SK-N-SH treated with all-trans-retinoic acid at 6 μM for 48 hours (cell line): ENCODE data around the gene CRISPLD2.
"Not testable (repeated sequence)": the region's sequence is repeated elsewhere in the genome, so short reads cannot be mapped to it uniquely, and the experiment has no call there.

ENCODE experiments used
- ATAC-seq: fragments of 200-7000 bp; cut with Tn5 transposase; 3 replicates; pipeline ENCODE4 v1.9.1; 2020; ENCODE audit warnings: mild to moderate bottlenecking, moderate library complexity
- BACH2 ChIP-seq: fragments of 250-450 bp; sonication (Bioruptor Pico); IDR thresholded peaks from 2 replicates; pipeline ENCODE4 v1.9.0; 2021; ENCODE audit warnings: mild to moderate bottlenecking, borderline replicate concordance
- CSDC2 ChIP-seq: fragments of 250-450 bp; sonication (Bioruptor Pico); IDR thresholded peaks from 2 replicates; pipeline ENCODE4 v1.5.0; 2020; ENCODE audit warnings: mild to moderate bottlenecking, moderate library complexity
- ESRRG ChIP-seq: fragments of 250-450 bp; sonication (Bioruptor Pico); IDR thresholded peaks from 2 replicates; pipeline ENCODE4 v1.6.1; 2021; ENCODE audit warnings: mild to moderate bottlenecking
- OSR1 ChIP-seq: fragments of 250-450 bp; sonication (Bioruptor Pico); IDR thresholded peaks from 2 replicates; pipeline ENCODE4 v1.8.0; 2022; ENCODE audit warnings: moderate library complexity, mild to moderate bottlenecking, inconsistent platforms
- RARB ChIP-seq: fragments of 250-450 bp; sonication (Bioruptor Pico); IDR thresholded peaks from 2 replicates; pipeline ENCODE4 v1.8.0; 2021; ENCODE audit warnings: mild to moderate bottlenecking, moderate library complexity
- SNAI2 ChIP-seq: fragments of 250-450 bp; sonication (Bioruptor Pico); IDR thresholded peaks from 2 replicates; pipeline ENCODE4 v1.5.0; 2020; ENCODE audit warnings: mild to moderate bottlenecking, moderate library complexity
- TCF4 ChIP-seq: fragments of 250-450 bp; sonication (Bioruptor Pico); IDR thresholded peaks from 2 replicates; pipeline ENCODE4 v1.8.0; 2021; ENCODE audit warnings: mild to moderate bottlenecking, moderate library complexity, borderline replicate concordance
- TOX ChIP-seq: fragments of 250-450 bp; sonication (Bioruptor Pico); IDR thresholded peaks from 2 replicates; pipeline ENCODE4 v1.8.0; 2021; ENCODE audit warnings: mild to moderate bottlenecking, moderate library complexity, borderline replicate concordance
- ZC3H10 ChIP-seq: fragments of 250-450 bp; sonication (Bioruptor Pico); IDR thresholded peaks from 2 replicates; pipeline ENCODE4 v1.5.1; 2021; ENCODE audit warnings: mild to moderate bottlenecking, moderate library complexity
- ZFP3 ChIP-seq: fragments of 250-450 bp; sonication (Bioruptor Pico); IDR thresholded peaks from 2 replicates; pipeline ENCODE4 v1.5.0; 2020; ENCODE audit warnings: mild to moderate bottlenecking, moderate library complexity
- ZFP30 ChIP-seq: fragments of 450-650 bp; formaldehyde crosslinking; IDR thresholded peaks from 2 replicates; pipeline ENCODE4 v1.5.0; 2022; ENCODE audit warnings: mild to moderate bottlenecking, moderate library complexity
- ZNF565 ChIP-seq: fragments of 450-650 bp; formaldehyde crosslinking; conservative IDR thresholded peaks from 2 replicates; pipeline ENCODE4 v1.5.0; 2020; ENCODE audit warnings: low read depth, mild to moderate bottlenecking, moderate library complexity
- ZNF70 ChIP-seq: fragments of 450-650 bp; formaldehyde crosslinking; IDR thresholded peaks from 2 replicates; pipeline ENCODE4 v1.5.0; 2020; ENCODE audit warnings: mild to moderate bottlenecking, moderate library complexity
- ZNF8 ChIP-seq: fragments of 450-650 bp; formaldehyde crosslinking; IDR thresholded peaks from 2 replicates; pipeline ENCODE4 v1.5.0; 2020; ENCODE audit warnings: mild to moderate bottlenecking, moderate library complexity
- TF ChIP-seq, protein P1 (sequence below): fragments of 250-450 bp; sonication (Bioruptor Pico); IDR thresholded peaks from 2 replicates; pipeline ENCODE4 v1.5.0; 2020; ENCODE audit warnings: mild to moderate bottlenecking, moderate library complexity
- TF ChIP-seq, protein P2 (sequence below): fragments of 250-450 bp; sonication (Bioruptor Pico); IDR thresholded peaks from 2 replicates; pipeline ENCODE4 v1.8.0; 2021; ENCODE audit warnings: low read depth, mild to moderate bottlenecking, moderate library complexity, borderline replicate concordance
- TF ChIP-seq, protein P3 (sequence below): fragments of 250-450 bp; sonication (Bioruptor Pico); IDR thresholded peaks from 2 replicates; pipeline ENCODE4 v1.8.0; 2020; ENCODE audit warnings: mild to moderate bottlenecking, moderate library complexity, borderline replicate concordance
- TF ChIP-seq, protein P4 (sequence below): fragments of 250-450 bp; sonication (Bioruptor Pico); IDR thresholded peaks from 2 replicates; pipeline ENCODE4 v1.5.1; 2021; ENCODE audit warnings: mild to moderate bottlenecking, moderate library complexity

The CRISPLD2 gene

DNA sequence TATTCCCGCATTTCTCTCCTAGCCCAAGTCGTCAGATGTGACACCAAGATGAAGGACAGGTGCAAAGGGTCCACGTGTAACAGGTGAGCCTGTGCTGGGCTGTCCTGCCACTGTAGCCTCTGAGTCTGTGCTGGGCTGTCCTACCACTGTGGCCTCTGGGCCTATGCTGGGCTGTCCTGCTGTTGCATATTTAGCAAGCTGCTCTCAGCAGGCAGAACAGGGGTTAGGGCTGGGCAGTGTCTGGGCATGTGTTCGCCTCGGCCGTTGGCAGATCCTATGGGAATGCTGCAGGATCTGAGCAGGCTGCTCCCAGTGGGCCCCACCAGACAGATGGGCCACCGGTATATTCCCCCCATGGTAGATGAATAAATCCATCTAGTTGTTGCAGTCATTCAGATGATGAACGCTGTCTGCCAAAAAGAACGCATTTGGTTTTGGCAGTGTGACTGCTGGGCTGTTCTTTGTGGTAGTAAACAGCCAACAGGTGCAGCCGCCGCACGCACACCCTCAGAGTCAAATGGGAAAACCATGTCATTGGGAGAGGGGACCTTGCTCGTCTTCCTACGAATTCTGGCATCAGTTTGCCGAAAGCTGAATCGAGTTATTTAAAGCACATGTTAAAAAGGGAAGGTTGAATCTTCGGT, 49.2 kb downstream of the CRISPLD2 start:
- ATAC-seq: no peak

DNA sequence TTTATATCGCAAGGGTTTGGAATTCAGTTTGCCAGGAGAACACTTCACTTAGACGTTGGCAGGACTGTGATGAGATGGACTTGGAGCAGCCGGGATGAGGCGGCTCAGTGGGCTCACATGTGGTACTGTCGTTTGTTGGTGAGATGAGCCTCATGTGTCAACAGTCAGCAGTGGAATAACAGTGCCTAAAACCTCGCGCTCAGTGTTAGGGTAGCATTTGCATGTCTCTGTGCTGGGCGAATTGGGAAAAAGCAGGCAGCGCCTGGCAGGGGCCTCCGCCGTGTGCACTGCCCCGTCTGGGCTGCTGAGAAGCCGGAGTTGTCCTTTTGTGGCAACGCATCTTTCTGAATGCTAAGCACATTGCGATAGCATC, 49.7 kb downstream of the CRISPLD2 start:
- TF ChIP-seq CSDC2 (CRISPR knock-in tag) (no peak), ZFP3 (no peak), TOX (CRISPR knock-in tag) (no peak), ZNF8 (CRISPR knock-in tag) (no peak), SNAI2 (CRISPR knock-in tag) (no peak), ZC3H10 (CRISPR knock-in tag) (no peak), TCF4 (CRISPR knock-in tag) (no peak)
- TF ChIP-seq, protein P1, sequence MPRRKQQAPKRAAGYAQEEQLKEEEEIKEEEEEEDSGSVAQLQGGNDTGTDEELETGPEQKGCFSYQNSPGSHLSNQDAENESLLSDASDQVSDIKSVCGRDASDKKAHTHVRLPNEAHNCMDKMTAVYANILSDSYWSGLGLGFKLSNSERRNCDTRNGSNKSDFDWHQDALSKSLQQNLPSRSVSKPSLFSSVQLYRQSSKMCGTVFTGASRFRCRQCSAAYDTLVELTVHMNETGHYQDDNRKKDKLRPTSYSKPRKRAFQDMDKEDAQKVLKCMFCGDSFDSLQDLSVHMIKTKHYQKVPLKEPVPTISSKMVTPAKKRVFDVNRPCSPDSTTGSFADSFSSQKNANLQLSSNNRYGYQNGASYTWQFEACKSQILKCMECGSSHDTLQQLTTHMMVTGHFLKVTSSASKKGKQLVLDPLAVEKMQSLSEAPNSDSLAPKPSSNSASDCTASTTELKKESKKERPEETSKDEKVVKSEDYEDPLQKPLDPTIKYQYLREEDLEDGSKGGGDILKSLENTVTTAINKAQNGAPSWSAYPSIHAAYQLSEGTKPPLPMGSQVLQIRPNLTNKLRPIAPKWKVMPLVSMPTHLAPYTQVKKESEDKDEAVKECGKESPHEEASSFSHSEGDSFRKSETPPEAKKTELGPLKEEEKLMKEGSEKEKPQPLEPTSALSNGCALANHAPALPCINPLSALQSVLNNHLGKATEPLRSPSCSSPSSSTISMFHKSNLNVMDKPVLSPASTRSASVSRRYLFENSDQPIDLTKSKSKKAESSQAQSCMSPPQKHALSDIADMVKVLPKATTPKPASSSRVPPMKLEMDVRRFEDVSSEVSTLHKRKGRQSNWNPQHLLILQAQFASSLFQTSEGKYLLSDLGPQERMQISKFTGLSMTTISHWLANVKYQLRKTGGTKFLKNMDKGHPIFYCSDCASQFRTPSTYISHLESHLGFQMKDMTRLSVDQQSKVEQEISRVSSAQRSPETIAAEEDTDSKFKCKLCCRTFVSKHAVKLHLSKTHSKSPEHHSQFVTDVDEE: no peak
- TF ChIP-seq, protein P2, sequence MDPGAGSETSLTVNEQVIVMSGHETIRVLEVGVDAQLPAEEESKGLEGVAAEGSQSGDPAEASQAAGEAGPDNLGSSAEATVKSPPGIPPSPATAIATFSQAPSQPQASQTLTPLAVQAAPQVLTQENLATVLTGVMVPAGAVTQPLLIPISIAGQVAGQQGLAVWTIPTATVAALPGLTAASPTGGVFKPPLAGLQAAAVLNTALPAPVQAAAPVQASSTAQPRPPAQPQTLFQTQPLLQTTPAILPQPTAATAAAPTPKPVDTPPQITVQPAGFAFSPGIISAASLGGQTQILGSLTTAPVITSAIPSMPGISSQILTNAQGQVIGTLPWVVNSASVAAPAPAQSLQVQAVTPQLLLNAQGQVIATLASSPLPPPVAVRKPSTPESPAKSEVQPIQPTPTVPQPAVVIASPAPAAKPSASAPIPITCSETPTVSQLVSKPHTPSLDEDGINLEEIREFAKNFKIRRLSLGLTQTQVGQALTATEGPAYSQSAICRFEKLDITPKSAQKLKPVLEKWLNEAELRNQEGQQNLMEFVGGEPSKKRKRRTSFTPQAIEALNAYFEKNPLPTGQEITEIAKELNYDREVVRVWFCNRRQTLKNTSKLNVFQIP: no peak
- no peak for ATAC-seq

More for the DNA sequence above, 49.2 kb downstream of the CRISPLD2 start:
- TF ChIP-seq OSR1 (CRISPR knock-in tag) (no peak), RARB (CRISPR knock-in tag) (no peak), ZNF8 (CRISPR knock-in tag) (no peak), TOX (CRISPR knock-in tag) (no peak), BACH2 (CRISPR knock-in tag) (no peak), ESRRG (no peak), CSDC2 (CRISPR knock-in tag) (no peak), SNAI2 (CRISPR knock-in tag) (no peak), ZNF70 (CRISPR knock-in tag) (no peak)
- TF ChIP-seq, protein P2: no peak

DNA sequence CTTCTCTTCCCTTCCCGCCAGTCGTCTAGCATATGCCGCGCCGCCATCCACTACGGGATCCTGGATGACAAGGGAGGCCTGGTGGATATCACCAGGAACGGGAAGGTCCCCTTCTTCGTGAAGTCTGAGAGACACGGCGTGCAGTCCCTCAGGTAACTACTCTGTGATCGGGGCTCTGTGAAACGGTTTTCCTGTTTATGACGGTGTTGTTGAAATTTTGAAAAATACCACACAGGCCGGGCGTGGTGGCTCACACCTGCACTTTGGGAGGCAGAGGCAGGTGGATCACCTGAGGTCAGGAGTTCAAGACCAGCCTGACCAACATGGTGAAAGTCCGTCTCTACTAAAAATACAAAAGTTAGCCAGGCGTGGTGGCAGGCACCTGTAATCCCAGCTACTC, 53.2 kb downstream of the CRISPLD2 start:
- not testable (repeated sequence) for ATAC-seq

DNA sequence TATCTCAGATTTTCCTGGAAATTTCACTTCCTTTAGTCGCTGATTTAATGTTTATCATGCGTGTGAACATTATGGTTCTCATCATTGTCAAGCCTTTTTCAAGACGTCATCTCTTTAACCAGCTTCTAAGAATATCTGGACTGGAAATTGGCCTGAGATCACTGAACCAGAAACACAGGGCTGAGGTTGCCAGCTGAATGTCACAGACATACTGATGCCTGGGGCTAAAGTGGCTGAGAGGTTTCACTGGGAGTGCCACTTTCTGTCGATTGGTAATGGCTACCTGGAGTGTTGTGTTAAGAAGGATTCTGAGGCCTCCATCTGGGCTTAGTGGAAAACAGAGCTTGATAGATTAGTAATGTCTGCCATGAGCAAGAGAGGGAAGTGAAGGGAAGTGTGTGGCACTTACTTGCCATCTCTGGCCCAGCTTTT, 54.2 kb downstream of the CRISPLD2 start:
- no peak; the same call in 2 of the 3 replicates for ATAC-seq
- TF ChIP-seq, protein P3, sequence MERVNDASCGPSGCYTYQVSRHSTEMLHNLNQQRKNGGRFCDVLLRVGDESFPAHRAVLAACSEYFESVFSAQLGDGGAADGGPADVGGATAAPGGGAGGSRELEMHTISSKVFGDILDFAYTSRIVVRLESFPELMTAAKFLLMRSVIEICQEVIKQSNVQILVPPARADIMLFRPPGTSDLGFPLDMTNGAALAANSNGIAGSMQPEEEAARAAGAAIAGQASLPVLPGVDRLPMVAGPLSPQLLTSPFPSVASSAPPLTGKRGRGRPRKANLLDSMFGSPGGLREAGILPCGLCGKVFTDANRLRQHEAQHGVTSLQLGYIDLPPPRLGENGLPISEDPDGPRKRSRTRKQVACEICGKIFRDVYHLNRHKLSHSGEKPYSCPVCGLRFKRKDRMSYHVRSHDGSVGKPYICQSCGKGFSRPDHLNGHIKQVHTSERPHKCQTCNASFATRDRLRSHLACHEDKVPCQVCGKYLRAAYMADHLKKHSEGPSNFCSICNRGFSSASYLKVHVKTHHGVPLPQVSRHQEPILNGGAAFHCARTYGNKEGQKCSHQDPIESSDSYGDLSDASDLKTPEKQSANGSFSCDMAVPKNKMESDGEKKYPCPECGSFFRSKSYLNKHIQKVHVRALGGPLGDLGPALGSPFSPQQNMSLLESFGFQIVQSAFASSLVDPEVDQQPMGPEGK (CRISPR knock-in tag): no peak
- TF ChIP-seq, protein P4, sequence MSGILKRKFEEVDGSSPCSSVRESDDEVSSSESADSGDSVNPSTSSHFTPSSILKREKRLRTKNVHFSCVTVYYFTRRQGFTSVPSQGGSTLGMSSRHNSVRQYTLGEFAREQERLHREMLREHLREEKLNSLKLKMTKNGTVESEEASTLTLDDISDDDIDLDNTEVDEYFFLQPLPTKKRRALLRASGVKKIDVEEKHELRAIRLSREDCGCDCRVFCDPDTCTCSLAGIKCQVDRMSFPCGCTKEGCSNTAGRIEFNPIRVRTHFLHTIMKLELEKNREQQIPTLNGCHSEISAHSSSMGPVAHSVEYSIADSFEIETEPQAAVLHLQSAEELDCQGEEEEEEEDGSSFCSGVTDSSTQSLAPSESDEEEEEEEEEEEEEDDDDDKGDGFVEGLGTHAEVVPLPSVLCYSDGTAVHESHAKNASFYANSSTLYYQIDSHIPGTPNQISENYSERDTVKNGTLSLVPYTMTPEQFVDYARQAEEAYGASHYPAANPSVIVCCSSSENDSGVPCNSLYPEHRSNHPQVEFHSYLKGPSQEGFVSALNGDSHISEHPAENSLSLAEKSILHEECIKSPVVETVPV (CRISPR knock-in tag): no peak
- TF ChIP-seq SNAI2 (CRISPR knock-in tag): no peak
- TF ChIP-seq ZNF565: no peak
- TF ChIP-seq CSDC2 (CRISPR knock-in tag): no peak
- no peak for TF ChIP-seq ZNF8 (CRISPR knock-in tag)
- TF ChIP-seq RARB (CRISPR knock-in tag): no peak
- no peak for TF ChIP-seq ZFP3
- TF ChIP-seq ZFP30 (CRISPR knock-in tag): no peak
